ENCODE data around the gene NAP1L5.

DNA sequence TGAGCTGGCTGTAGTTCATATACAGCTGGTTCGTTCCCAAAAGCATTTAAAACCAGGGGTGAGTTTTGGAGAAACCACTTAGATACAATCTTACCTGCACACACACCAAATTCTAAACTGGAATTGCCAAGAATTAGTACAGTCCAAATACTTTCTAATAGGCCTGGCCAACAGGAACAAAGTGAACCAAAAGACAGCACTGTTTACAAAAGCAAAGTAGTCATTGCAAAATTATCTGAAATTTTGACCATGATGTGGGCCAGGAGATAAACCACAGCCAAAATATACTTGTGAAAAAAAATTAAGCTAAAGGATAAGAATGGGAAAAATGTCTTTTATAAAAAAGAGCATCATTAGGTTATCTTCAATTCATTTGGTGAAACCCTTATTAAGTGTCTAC lies 37.9 kb upstream of the NAP1L5 start:
- TF ChIP-seq POLR2AphosphoS5 (IDR thresholded peaks at IDR 0.05; ENCODE audit: low read depth, low read length) (no peak), TAF1 (IDR thresholded peaks at IDR 0.05; ENCODE audit: borderline replicate concordance, insufficient read depth, low read length) (no peak), SIN3A (IDR thresholded peaks at IDR 0.05; ENCODE audit: borderline replicate concordance, insufficient read depth, low read length) (no peak)
